GM19467 (cell line): ENCODE data around the gene STAB1.

Experiments used
- ATAC-seq: cut with Tn5 transposase; IDR thresholded peaks from one replicate; pipeline ENCODE4 v1.9.1; 2021; ENCODE audit warnings: mild to moderate bottlenecking, moderate library complexity; ENCODE audit not compliant: unreplicated experiment

Gene STAB1

GRCh38 chr3:52504977-52505376 lies 9.8 kb downstream of the STAB1 start:
- no peak for ATAC-seq

GRCh38 chr3:52506266-52506966 lies 11.3 kb downstream of the STAB1 start:
- no peak for ATAC-seq

GRCh38 chr3:52507359-52507758 lies 12.2 kb downstream of the STAB1 start:
- no peak for ATAC-seq

GRCh38 chr3:52509753-52510328 lies 14.7 kb downstream of the STAB1 start:
- no peak for ATAC-seq

GRCh38 chr3:52511509-52511908 lies 16.4 kb downstream of the STAB1 start:
- ATAC-seq = no peak

- ATAC-seq = no peak
These were observed 17.0 kb downstream of the STAB1 start for GRCh38 chr3:52512105-52512504.

- no peak for ATAC-seq
These were observed 17.6 kb downstream of the STAB1 start for GRCh38 chr3:52512727-52513126.

GRCh38 chr3:52513281-52513680 lies 18.1 kb downstream of the STAB1 start:
- no peak for ATAC-seq

- no peak for ATAC-seq
These were observed 19.4 kb downstream of the STAB1 start for GRCh38 chr3:52514576-52514975.

GRCh38 chr3:52515192-52515591 lies 20.1 kb downstream of the STAB1 start:
- no peak for ATAC-seq

- ATAC-seq = no peak
These were observed 21.5 kb downstream of the STAB1 start for GRCh38 chr3:52516509-52517195.

GRCh38 chr3:52517796-52518722 lies 22.9 kb downstream of the STAB1 start:
- ATAC-seq = no peak

GRCh38 chr3:52518723-52519444 lies 23.7 kb downstream of the STAB1 start:
- no peak for ATAC-seq

- ATAC-seq = no peak
These were observed 24.5 kb downstream of the STAB1 start for GRCh38 chr3:52519445-52520140.

- ATAC-seq = no peak
These were observed 25.1 kb downstream of the STAB1 start for GRCh38 chr3:52520141-52520667.

- ATAC-seq = no peak
These were observed 25.8 kb downstream of the STAB1 start for GRCh38 chr3:52520716-52521487.

- no peak for ATAC-seq
These were observed 26.3 kb downstream of the STAB1 start for GRCh38 chr3:52521488-52521824.

GRCh38 chr3:52521881-52522650 lies 26.9 kb downstream of the STAB1 start:
- ATAC-seq = no peak
